Nephron (organoid): ENCODE data around the gene SLC49A3.

Experiments
- H3K27ac Mint-ChIP-seq, 3 experiments: 2 replicates each; pipeline ENCODE4 v1.8.0; 2020; ENCODE audit warnings: mixed read lengths in 3 of 3, mild to moderate bottlenecking in 2 of 3, moderate library complexity in 1 of 3
- H3K27me3 Mint-ChIP-seq: 2 replicates; pipeline ENCODE4 v1.8.0; 2021; ENCODE audit warnings: low read depth, mild to moderate bottlenecking, moderate library complexity, mixed read lengths
- H3K36me3 Mint-ChIP-seq: 2 replicates; pipeline ENCODE4 v1.8.0; 2020; ENCODE audit warnings: low read depth, mixed read lengths
- H3K4me1 Mint-ChIP-seq: 2 replicates; pipeline ENCODE4 v1.8.0; 2020; ENCODE audit warnings: mixed read lengths
- H3K4me3 Mint-ChIP-seq, 3 experiments: 2 replicates each; pipeline ENCODE4 v1.8.0; 2020; ENCODE audit warnings: mild to moderate bottlenecking in 3 of 3, mixed read lengths in 3 of 3, moderate library complexity in 2 of 3
- H3K9me3 Mint-ChIP-seq: 2 replicates; pipeline ENCODE4 v1.8.0; 2020; ENCODE audit warnings: mixed read lengths
- TF ChIP-seq, protein P1 (sequence below), 3 experiments: fragments of 200-600 bp; sonication (generic); IDR thresholded peaks; one replicate each; pipeline ENCODE4 v1.5.0; 2021; ENCODE audit warnings: antibody characterized with exemption in 3 of 3; ENCODE audit not compliant: unreplicated experiment in 3 of 3

The SLC49A3 gene

DNA sequence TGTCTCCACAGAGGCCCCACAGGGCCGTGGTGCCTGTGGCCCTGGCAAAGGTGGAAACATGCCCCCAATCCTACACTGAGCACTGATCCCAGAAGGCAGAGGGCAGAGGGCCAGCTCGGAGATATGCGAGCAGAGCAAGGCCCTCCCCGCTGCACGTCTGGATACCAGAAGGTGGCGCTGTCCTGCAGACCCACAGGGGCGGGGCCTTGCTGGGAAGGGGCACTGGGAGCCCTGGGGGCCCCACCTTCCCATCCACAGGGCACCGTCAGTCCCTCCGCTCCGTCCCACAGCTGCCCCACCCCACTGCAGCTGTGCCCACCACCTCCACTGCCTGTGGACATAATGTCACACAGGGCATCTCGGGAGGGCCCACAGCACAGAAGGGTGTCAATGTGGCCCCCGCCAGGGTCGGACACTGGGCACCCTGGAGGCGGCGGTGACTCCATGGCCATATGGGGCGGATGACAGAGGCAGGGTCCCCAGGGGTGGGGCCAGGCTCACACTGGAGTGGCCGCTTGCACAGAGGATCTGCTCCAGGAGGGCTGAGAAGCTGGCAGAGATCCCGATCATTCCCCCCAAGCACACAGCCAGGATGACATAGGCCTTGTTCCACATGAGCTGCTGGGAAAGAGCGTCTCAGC, 4.8 kb downstream of the SLC49A3 start:
- Mint-ChIP-seq H3K27me3 (no peaks in the 10 kb centered on the region), H3K4me3 (peak overlapping the region in 2 of 3 experiments; percentile 30), H3K9me3 (no peaks in the 10 kb centered on the region), H3K36me3 (no peaks in the 10 kb centered on the region), H3K4me1 (peaks cover 19% of the 10 kb centered on the region), H3K27ac (peak overlapping the region in 2 of 3 experiments; percentile 51 to 60)
- TF ChIP-seq, protein P1, sequence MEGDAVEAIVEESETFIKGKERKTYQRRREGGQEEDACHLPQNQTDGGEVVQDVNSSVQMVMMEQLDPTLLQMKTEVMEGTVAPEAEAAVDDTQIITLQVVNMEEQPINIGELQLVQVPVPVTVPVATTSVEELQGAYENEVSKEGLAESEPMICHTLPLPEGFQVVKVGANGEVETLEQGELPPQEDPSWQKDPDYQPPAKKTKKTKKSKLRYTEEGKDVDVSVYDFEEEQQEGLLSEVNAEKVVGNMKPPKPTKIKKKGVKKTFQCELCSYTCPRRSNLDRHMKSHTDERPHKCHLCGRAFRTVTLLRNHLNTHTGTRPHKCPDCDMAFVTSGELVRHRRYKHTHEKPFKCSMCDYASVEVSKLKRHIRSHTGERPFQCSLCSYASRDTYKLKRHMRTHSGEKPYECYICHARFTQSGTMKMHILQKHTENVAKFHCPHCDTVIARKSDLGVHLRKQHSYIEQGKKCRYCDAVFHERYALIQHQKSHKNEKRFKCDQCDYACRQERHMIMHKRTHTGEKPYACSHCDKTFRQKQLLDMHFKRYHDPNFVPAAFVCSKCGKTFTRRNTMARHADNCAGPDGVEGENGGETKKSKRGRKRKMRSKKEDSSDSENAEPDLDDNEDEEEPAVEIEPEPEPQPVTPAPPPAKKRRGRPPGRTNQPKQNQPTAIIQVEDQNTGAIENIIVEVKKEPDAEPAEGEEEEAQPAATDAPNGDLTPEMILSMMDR (IDR thresholded peaks at IDR 0.05; ENCODE audit: unreplicated experiment in 3 of 3): peak; percentile 67 to 75 (median 72)

- H3K4me3 Mint-ChIP-seq: peak overlapping the region in 1 of 3 experiments; percentile 30
- H3K4me1 Mint-ChIP-seq: peaks cover 20% of the 10 kb centered on the region
- no peaks in the 10 kb centered on the region for H3K36me3 Mint-ChIP-seq
- H3K27ac Mint-ChIP-seq: peak overlapping the region in 2 of 3 experiments; percentile 51 to 60
- H3K27me3 Mint-ChIP-seq: peaks cover under 1% of the 10 kb centered on the region
- H3K9me3 Mint-ChIP-seq: no peaks in the 10 kb centered on the region
- TF ChIP-seq, protein P1 (IDR thresholded peaks at IDR 0.05; ENCODE audit: unreplicated experiment in 3 of 3): no peak
Observed at GRCh38 chr4:683247-683897, 5.6 kb downstream of the SLC49A3 start.

DNA sequence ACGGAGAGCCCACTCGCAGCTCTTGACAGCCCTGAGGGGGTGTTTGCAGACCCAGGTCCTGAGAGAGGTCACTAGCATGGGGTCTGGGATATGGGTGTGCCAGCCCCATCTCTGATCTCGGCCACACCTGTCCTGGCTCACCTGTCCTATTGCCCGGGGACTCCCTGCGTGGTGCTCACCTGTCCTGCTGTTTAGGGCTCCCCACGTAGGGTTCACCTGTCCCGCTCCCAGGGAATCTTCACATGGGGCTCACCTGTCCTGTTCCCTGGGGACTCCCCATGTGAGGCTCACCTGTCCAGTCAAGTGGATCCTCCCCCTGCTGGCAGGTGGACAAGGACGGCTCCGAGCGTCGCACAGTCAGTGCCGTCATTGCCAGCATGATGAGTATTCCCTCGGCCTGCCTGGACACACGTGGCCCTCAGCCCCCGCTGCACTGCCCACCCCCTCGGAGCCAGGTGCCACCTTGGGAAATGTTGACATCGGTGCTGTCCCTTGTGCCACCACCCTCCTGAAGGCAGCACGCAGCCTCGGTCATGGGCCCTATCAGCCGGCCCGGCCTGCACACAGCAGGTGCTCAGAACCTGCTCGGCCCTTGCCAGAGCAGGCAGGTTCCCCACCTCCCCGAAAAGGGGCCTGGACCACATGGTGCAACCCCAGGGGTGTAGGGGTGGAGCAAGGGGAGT, 6.3 kb downstream of the SLC49A3 start:
- H3K4me1 Mint-ChIP-seq: peaks cover 24% of the 10 kb centered on the region

DNA sequence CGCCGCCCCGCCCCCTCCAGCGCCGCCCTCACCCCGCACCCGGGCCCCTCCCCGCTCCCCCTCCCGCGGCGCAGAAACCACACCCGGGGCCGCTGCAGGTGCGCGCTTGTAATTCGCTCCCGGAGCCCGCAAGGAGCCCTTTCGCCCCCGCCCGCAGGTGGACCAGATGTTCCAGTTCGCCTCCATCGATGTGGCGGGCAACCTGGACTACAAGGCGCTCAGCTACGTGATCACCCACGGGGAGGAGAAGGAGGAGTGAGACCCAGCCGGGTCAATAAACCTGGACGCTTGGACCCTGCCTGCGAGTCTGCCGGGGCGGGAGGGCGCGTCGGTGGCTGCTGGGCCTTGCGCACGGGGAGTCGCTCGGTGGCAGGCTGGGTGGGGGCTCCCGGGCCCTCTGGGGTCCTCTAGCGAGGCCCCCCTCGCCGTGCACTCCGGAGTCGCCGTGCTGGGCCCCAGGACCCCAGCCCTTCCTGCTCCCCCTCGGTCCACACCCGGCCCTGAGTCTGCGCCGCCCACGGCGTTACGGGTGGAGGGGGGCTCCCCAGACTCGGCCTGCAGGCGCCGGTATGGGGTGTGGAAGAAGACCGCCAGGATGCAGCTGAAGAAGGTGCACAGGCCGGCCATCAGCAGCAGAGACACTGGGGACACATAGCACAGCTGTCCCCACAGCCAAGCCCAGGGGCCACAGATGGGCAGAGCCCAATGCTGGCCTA, 7.1 kb downstream of the SLC49A3 start:
- Mint-ChIP-seq H3K36me3 (no peaks in the 10 kb centered on the region), H3K27me3 (peaks cover 7% of the 10 kb centered on the region), H3K27ac (no peak overlapping the region), H3K4me1 (peaks cover 27% of the 10 kb centered on the region), H3K9me3 (no peaks in the 10 kb centered on the region), H3K4me3 (peak overlapping the region in 2 of 3 experiments; percentile 56 to 61)
- TF ChIP-seq, protein P1 (IDR thresholded peaks at IDR 0.05; ENCODE audit: unreplicated experiment in 3 of 3): no peak

More for the DNA sequence above, 6.3 kb downstream of the SLC49A3 start:
- no peak overlapping the region for H3K27ac Mint-ChIP-seq
- TF ChIP-seq, protein P1 (IDR thresholded peaks at IDR 0.05; ENCODE audit: unreplicated experiment in 3 of 3): no peak
- H3K4me3 Mint-ChIP-seq: peak overlapping the region in 2 of 3 experiments; percentile 17 to 43
- no peaks in the 10 kb centered on the region for H3K9me3 Mint-ChIP-seq
- no peaks in the 10 kb centered on the region for H3K36me3 Mint-ChIP-seq
- H3K27me3 Mint-ChIP-seq: peaks cover 7% of the 10 kb centered on the region

- peaks cover 7% of the 10 kb centered on the region for H3K27me3 Mint-ChIP-seq
- TF ChIP-seq, protein P1 (IDR thresholded peaks at IDR 0.05; ENCODE audit: unreplicated experiment in 3 of 3): no peak
- peaks cover 27% of the 10 kb centered on the region for H3K4me1 Mint-ChIP-seq
- H3K9me3 Mint-ChIP-seq: no peaks in the 10 kb centered on the region
- H3K27ac Mint-ChIP-seq: no peak overlapping the region
- no peaks in the 10 kb centered on the region for H3K36me3 Mint-ChIP-seq
- peak overlapping the region; percentile 59 to 69 (median 65) for H3K4me3 Mint-ChIP-seq
Observed at GRCh38 chr4:680928-681645, 7.9 kb downstream of the SLC49A3 start.
